T-helper 1 cell treated with Interleukin-12 subunit alpha and Interleukin-12 subunit beta and Interleukin-4 antibody, amounts not matched to agents 30 μg/mL and 1 μg/mL, for 36 hours (primary cell): ENCODE results near the gene SLK.

ENCODE experiments used
- H3K27ac Mint-ChIP-seq: one replicate; pipeline ENCODE4 v1.8.0; 2021; ENCODE audit warnings: mild to moderate bottlenecking, mixed read lengths
- H3K27me3 Mint-ChIP-seq: one replicate; pipeline ENCODE4 v1.8.0; 2021; ENCODE audit warnings: low read depth, mixed read lengths
- H3K36me3 Mint-ChIP-seq: one replicate; pipeline ENCODE4 v1.8.0; 2021; ENCODE audit warnings: low read depth, mixed read lengths
- H3K4me1 Mint-ChIP-seq: one replicate; pipeline ENCODE4 v1.8.0; 2021; ENCODE audit warnings: low read depth, mixed read lengths
- H3K4me3 Mint-ChIP-seq: one replicate; pipeline ENCODE4 v1.8.0; 2021; ENCODE audit warnings: mild to moderate bottlenecking, moderate library complexity, mixed read lengths
- H3K9me3 Mint-ChIP-seq: one replicate; pipeline ENCODE4 v1.8.0; 2021; ENCODE audit warnings: mixed read lengths

The SLK gene

DNA sequence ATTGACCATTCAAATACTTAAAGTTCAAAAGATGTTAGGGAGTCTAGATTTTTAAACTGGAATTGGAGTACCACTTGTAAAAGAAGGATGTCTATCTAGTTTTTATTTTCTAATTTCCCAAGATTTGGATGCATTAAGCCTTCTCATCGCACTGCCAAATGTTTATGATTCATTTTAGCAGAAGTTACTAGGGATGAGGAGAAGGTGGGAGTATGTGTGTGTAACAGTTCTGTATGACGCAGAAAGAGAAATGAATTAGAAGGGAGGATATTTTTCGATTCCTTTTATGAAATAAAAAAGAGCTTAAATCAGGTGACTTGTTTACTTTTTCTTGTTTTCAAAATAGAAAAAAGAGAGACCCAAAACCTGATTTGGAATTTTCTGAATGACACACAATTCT, 6.8 kb upstream of the SLK start:
- Mint-ChIP-seq H3K36me3 (peaks cover 2% of the 10 kb centered on the region), H3K27ac (no peak overlapping the region), H3K4me1 (no peaks in the 10 kb centered on the region), H3K27me3 (peaks cover 43% of the 10 kb centered on the region), H3K9me3 (peaks cover 3% of the 10 kb centered on the region), H3K4me3 (no peak overlapping the region)

- Mint-ChIP-seq H3K27me3 (no peaks in the 10 kb centered on the region), H3K36me3 (peaks cover 6% of the 10 kb centered on the region), H3K27ac (peak overlapping the region; percentile 87), H3K4me3 (peak overlapping the region; percentile 97), H3K4me1 (peaks cover 30% of the 10 kb centered on the region), H3K9me3 (no peaks in the 10 kb centered on the region)
Measured at GRCh38 chr10:103967448-103968071, 620 bp downstream of the SLK start.

DNA sequence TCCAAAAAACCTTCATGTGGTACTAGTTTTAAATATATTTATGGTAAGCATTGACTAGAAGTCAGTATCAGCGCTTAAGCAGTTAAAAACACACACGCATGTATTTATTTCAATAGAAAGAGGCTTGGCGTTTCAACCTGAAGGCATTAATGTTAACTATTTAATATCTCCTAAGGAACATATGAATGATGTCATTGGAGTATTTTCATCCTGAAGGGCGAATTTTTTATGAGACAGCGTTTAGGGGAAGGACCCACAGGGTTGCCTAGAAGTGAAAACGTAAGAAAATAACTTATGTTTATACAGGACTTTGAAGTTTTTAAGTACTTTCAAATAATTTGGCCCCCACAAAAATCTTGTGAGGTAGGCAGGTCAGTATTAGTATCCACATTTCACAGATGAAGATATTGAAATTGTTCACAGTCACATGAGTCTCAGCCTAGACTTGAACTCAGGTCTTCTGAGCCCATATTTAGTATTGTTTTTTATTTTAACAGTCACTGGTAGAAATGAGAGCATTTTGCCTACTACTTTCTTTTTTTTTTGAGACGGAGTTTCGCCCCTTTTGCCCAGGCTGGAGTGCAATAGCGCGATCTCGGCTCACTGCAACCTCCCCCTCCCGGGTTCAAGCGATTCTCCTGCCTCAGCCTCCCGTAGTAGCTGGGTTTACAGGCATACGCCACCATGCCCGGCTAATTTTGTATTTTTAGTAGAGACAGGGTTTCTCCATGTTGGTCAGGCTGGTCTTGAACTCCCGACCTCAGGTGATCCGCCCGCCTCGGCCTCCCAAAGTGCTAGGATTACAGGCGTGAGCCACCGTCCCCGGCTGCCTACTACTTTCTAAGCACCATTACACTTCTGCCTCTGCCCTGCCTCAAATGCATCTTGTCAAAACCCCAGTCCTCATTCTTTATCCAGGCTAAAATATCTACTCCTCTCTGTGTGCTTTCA, 1.8 kb downstream of the SLK start:
- Mint-ChIP-seq H3K27ac (peak overlapping the region; percentile 32), H3K36me3 (peaks cover 12% of the 10 kb centered on the region)

DNA sequence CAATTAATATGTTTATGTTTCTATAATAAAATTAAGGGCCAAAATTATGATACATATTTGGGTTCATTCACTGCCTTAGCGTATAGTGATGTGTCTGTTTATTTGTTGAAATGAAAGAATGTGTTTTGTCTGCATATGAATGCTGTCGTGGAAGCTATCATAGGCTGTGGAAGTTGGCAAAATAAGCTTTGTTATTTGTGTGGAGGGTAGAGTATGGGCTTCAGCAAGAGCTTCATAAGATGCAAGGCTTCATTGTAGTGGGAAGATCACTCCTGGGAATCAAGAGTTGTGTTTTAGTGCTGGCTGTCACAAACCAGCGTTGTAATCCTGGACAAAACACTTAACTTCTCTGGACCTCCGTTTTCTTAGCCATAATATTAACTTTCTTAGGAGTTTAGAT, 2.5 kb downstream of the SLK start:
- H3K4me3 Mint-ChIP-seq, result peak overlapping the region; percentile 97
- H3K36me3 Mint-ChIP-seq, result peaks cover 15% of the 10 kb centered on the region
- H3K9me3 Mint-ChIP-seq, result no peaks in the 10 kb centered on the region
- H3K27me3 Mint-ChIP-seq, result no peaks in the 10 kb centered on the region
- H3K4me1 Mint-ChIP-seq, result peaks cover 38% of the 10 kb centered on the region
- no peak overlapping the region for H3K27ac Mint-ChIP-seq

More for the DNA sequence above, 1.8 kb downstream of the SLK start:
- peaks cover 38% of the 10 kb centered on the region for H3K4me1 Mint-ChIP-seq
- H3K9me3 Mint-ChIP-seq, result no peaks in the 10 kb centered on the region
- H3K27me3 Mint-ChIP-seq, result no peaks in the 10 kb centered on the region
- peak overlapping the region; percentile 97 for H3K4me3 Mint-ChIP-seq

- no peak overlapping the region for H3K27ac Mint-ChIP-seq
- H3K36me3 Mint-ChIP-seq, result peaks cover 17% of the 10 kb centered on the region
- peaks cover 40% of the 10 kb centered on the region for H3K4me1 Mint-ChIP-seq
- no peaks in the 10 kb centered on the region for H3K27me3 Mint-ChIP-seq
- peak overlapping the region; percentile 97 for H3K4me3 Mint-ChIP-seq
- no peaks in the 10 kb centered on the region for H3K9me3 Mint-ChIP-seq
Measured at GRCh38 chr10:103969857-103970627, 3.1 kb downstream of the SLK start.

DNA sequence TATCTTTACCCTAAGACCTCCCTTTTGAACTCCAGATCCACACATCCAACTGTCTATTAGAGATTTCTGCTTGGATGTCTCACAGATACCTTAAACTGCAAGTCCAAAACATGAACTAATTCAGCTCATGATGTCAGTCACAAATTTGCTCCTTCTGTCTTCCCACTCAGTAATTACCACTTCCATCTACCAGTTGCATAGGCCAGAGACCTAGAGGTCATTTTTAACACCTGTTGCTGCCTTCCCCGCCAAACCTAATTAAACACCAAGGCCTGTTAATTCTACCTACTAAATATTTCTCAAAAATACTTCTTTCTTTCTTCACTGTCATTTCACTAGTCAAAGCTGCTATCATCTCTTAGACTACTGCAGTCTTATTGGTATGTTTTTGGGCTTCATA, 8.2 kb downstream of the SLK start:
- Mint-ChIP-seq H3K9me3 (no peaks in the 10 kb centered on the region), H3K4me1 (peaks cover 24% of the 10 kb centered on the region), H3K27ac (no peak overlapping the region), H3K4me3 (no peak overlapping the region), H3K36me3 (peaks cover 18% of the 10 kb centered on the region), H3K27me3 (no peaks in the 10 kb centered on the region)

DNA sequence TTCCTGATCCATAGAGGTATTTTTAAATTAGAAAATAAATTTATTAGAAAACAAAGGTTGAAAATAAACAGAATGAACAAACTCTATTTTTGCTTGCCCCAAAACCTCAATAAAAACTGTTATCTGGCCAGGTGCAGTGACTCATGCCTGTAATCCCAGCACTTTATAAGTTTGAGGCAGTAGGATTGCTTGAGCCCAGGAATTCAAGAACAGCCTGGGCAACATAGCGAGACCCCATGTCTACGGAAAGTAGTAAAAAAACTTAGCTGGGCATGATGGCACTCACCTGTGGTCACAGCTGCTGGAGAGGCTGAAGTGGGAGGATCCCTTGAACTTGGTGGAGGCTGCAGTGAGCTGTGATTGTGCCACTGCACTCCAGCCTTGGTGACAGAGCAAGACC, 10.3 kb downstream of the SLK start:
- H3K4me1 Mint-ChIP-seq, result peaks cover 22% of the 10 kb centered on the region
- H3K36me3 Mint-ChIP-seq, result peaks cover 18% of the 10 kb centered on the region
- no peaks in the 10 kb centered on the region for H3K27me3 Mint-ChIP-seq

DNA sequence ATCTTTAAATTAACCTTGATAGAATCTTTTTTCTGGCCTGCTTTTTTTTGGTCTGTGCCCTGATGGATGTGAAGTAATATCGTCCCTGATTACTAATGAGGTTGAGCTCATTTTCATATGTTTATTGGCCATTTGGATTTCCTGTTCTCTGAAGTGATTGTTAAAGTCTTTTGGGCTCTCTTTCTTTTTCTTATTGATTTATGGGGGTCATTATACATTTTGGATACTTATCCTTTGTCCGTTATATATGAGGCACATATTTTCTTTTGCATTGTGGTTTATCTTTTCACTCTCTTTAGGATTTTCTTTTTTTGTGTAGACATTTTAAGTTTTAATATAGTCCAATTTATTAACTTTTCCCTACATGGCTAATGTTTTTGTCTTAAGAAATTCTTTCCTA, 12.6 kb downstream of the SLK start:
- Mint-ChIP-seq H3K9me3 (no peaks in the 10 kb centered on the region), H3K4me1 (peaks cover 30% of the 10 kb centered on the region), H3K36me3 (peaks cover 10% of the 10 kb centered on the region), H3K27ac (no peak overlapping the region), H3K4me3 (no peak overlapping the region), H3K27me3 (no peaks in the 10 kb centered on the region)

More for the DNA sequence above, 10.3 kb downstream of the SLK start:
- no peaks in the 10 kb centered on the region for H3K9me3 Mint-ChIP-seq
- H3K4me3 Mint-ChIP-seq, result no peak overlapping the region
- H3K27ac Mint-ChIP-seq, result no peak overlapping the region

DNA sequence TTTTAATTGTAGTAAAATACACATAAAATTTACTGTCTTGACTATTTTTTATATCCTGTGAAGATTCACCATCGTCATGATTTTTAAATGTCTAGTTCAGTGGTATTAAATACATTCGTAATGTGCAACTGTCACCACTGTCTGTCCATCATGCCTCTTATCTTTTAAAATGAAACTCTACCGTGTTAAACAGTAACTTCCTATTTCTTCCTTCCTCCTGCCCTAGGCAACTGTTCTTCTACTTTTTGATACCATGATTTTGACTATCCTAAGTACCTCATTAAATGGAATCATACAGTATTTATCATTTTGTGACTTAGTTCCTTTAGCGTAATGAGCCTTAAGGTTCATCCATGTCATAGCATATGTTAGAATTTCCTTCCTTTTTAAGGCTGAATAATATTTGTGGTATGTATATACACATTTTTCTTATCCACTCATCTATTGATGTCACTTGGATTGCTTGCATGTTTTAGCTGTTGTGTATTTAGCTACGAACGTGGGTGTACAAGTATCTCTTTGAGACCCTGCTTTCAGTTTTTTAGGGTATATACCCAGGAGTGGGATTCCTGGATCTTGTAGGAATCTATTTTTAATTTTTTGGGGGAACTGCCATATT, 13.5 kb downstream of the SLK start:
- no peaks in the 10 kb centered on the region for H3K27me3 Mint-ChIP-seq
- no peak overlapping the region for H3K27ac Mint-ChIP-seq
- no peak overlapping the region for H3K4me3 Mint-ChIP-seq
- H3K4me1 Mint-ChIP-seq, result peaks cover 31% of the 10 kb centered on the region
- no peaks in the 10 kb centered on the region for H3K9me3 Mint-ChIP-seq
- H3K36me3 Mint-ChIP-seq, result peaks cover 4% of the 10 kb centered on the region

- Mint-ChIP-seq H3K9me3 (no peaks in the 10 kb centered on the region), H3K27me3 (no peaks in the 10 kb centered on the region), H3K36me3 (peaks cover 5% of the 10 kb centered on the region), H3K27ac (no peak overlapping the region), H3K4me1 (peaks cover 37% of the 10 kb centered on the region), H3K4me3 (no peak overlapping the region)
Measured at GRCh38 chr10:103982639-103983038, 15.7 kb downstream of the SLK start.

DNA sequence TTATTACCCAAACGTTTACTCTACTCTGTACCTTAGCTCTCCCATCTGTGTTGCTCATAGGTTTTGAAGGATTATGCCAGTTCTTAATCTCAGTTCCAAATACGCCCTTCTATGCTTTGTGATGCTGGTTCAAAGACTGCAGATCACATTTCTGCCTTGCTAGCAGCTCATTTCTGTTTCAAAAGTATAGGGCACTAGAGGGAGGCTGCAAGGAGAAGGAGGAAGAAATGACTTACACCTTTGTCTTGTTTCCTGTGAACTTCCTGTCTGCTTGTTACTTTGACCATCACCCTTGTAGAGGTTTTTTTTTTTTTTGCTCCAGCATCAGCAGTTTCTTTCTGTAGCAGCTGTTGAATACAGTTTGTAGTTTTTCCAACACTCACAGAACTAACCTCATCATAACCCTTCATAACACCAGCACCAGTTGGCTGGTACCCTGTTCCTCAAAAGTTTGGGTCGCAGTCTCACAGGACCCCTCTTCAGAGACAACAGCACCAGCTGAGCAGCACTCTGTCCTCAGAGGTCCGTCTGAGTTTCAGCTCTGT, 16.5 kb downstream of the SLK start:
- H3K4me3 Mint-ChIP-seq, result peak overlapping the region; percentile 63
- no peaks in the 10 kb centered on the region for H3K9me3 Mint-ChIP-seq
- peaks cover 7% of the 10 kb centered on the region for H3K36me3 Mint-ChIP-seq
- peak overlapping the region; percentile 74 for H3K27ac Mint-ChIP-seq
- H3K4me1 Mint-ChIP-seq, result peaks cover 41% of the 10 kb centered on the region
- no peaks in the 10 kb centered on the region for H3K27me3 Mint-ChIP-seq

DNA sequence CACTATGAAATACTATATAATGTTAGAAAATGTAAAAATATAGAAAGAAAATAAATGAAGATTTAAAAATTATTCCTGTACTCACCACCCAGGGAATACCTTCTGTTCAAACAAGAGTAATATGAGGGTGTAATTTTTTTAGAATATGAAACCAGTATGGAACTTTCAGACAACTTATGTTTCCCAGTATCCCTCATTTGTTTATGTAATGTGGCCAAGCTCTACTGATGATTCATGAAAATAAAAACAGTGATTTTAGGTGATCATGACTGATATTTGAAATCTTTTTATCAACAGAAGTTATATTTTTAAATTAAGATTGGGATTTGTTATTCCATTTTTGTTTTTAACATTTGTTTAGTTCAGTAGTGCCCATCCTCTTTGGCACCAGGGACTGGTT, 18.8 kb downstream of the SLK start:
- no peak overlapping the region for H3K4me3 Mint-ChIP-seq
- H3K4me1 Mint-ChIP-seq, result peaks cover 40% of the 10 kb centered on the region

DNA sequence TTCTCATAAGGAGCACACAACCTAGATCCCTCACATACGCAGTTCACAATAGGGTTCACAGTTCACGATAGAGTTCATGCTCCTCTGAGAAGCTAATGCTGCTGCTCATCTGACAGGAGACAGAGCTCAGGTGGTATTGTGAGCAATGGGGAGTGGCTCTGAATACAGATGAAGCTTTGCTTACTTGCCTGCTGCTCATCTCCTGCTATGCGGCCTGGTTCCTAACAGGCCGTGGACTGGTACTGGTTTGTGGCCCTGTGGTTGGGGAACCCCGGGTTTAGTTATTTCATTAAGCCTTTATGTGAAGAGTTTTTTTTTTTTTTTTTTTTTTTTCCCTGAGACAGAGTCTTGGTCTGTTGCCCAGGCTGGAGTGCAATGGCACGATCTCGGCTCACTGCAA, 19.4 kb downstream of the SLK start:
- H3K27ac Mint-ChIP-seq, result no peak overlapping the region
- H3K27me3 Mint-ChIP-seq, result no peaks in the 10 kb centered on the region
- peaks cover 5% of the 10 kb centered on the region for H3K36me3 Mint-ChIP-seq
- no peak overlapping the region for H3K4me3 Mint-ChIP-seq
- no peaks in the 10 kb centered on the region for H3K9me3 Mint-ChIP-seq
- peaks cover 41% of the 10 kb centered on the region for H3K4me1 Mint-ChIP-seq

More for the DNA sequence above, 18.8 kb downstream of the SLK start:
- H3K27me3 Mint-ChIP-seq, result no peaks in the 10 kb centered on the region
- H3K9me3 Mint-ChIP-seq, result no peaks in the 10 kb centered on the region
- H3K27ac Mint-ChIP-seq, result no peak overlapping the region
- H3K36me3 Mint-ChIP-seq, result peaks cover 4% of the 10 kb centered on the region

DNA sequence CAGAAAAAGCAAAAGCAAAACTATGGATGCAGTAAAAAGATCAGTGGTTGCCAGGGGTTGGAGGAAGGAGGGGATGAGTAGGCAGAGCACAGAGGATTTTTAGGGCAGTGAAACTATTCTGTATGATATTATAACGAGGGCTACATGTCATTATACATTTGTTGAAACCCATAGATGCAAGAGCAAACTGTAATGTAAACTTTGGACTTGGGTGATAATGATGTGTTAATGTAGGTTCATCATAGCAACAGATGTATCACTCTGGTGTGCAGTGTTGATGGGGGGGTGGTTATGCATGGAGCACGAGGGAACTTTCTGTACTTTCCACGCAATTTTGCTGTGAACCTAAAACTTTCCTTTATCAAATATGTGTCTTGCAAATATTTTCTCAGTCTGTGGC, 23.2 kb downstream of the SLK start:
- no peak overlapping the region for H3K27ac Mint-ChIP-seq
- H3K4me1 Mint-ChIP-seq, result peaks cover 26% of the 10 kb centered on the region
- peaks cover 17% of the 10 kb centered on the region for H3K36me3 Mint-ChIP-seq
- no peak overlapping the region for H3K4me3 Mint-ChIP-seq
- H3K27me3 Mint-ChIP-seq, result no peaks in the 10 kb centered on the region
- no peaks in the 10 kb centered on the region for H3K9me3 Mint-ChIP-seq
